GM18870 (cell line): ENCODE data around the gene PIK3R5.

ENCODE experiments used
- ATAC-seq: cut with Tn5 transposase; IDR thresholded peaks from one replicate; pipeline ENCODE4 v1.9.1; 2021; ENCODE audit warnings: moderate library complexity; ENCODE audit not compliant: unreplicated experiment

The PIK3R5 gene

GRCh38 chr17:8955021-8955959 is 10.2 kb downstream of the PIK3R5 start:
- no peak for ATAC-seq

- peak; percentile 44 for ATAC-seq
These were observed 11.2 kb downstream of the PIK3R5 start for GRCh38 chr17:8954339-8954738.

- no peak for ATAC-seq
These were observed 12.2 kb downstream of the PIK3R5 start for GRCh38 chr17:8953156-8953885.

- ATAC-seq: no peak
These were observed 13.3 kb downstream of the PIK3R5 start for GRCh38 chr17:8952191-8952590.

- ATAC-seq: no peak
These were observed 14.3 kb downstream of the PIK3R5 start for GRCh38 chr17:8951206-8951605.

GRCh38 chr17:8949061-8949661 is 16.3 kb downstream of the PIK3R5 start:
- ATAC-seq: no peak

GRCh38 chr17:8948462-8948861 is 17.0 kb downstream of the PIK3R5 start:
- ATAC-seq: no peak

GRCh38 chr17:8947201-8947600 is 18.3 kb downstream of the PIK3R5 start:
- ATAC-seq: no peak

GRCh38 chr17:8946476-8946875 is 19.0 kb downstream of the PIK3R5 start:
- no peak for ATAC-seq

- no peak for ATAC-seq
These were observed 19.4 kb downstream of the PIK3R5 start for GRCh38 chr17:8946071-8946470.

- no peak for ATAC-seq
These were observed 20.8 kb downstream of the PIK3R5 start for GRCh38 chr17:8944748-8945147.

GRCh38 chr17:8944083-8944482 is 21.4 kb downstream of the PIK3R5 start:
- ATAC-seq: no peak

- no peak for ATAC-seq
These were observed 23.4 kb downstream of the PIK3R5 start for GRCh38 chr17:8941980-8942622.

- no peak for ATAC-seq
These were observed 24.0 kb downstream of the PIK3R5 start for GRCh38 chr17:8941520-8941919.

- ATAC-seq: no peak
These were observed 24.5 kb downstream of the PIK3R5 start for GRCh38 chr17:8940866-8941471.

GRCh38 chr17:8939496-8940334 is 25.8 kb downstream of the PIK3R5 start:
- no peak for ATAC-seq

GRCh38 chr17:8938933-8939332 is 26.6 kb downstream of the PIK3R5 start:
- ATAC-seq: no peak

- ATAC-seq: no peak
These were observed 30.3 kb downstream of the PIK3R5 start for GRCh38 chr17:8935191-8935590.

- no peak for ATAC-seq
These were observed 31.2 kb downstream of the PIK3R5 start for GRCh38 chr17:8934346-8934745.

- no peak for ATAC-seq
These were observed 34.9 kb downstream of the PIK3R5 start for GRCh38 chr17:8930649-8931048.
